HFF-Myc (cell line): ENCODE data around the gene L2HGDH.
"Not testable (repeated sequence)": the region's sequence is repeated elsewhere in the genome, so short reads cannot be mapped to it uniquely, and the experiment has no call there.

ENCODE experiments used
- DNase-seq: peaks from one replicate; pipeline ENCODE4 v3.0.0-alpha.2; 2011; ENCODE audit warnings: low read depth; ENCODE audit errors: extremely low read depth
- H3K4me3 ChIP-seq: replicated peaks from 2 replicates; pipeline ENCODE4 v1.5.1; 2011; ENCODE audit warnings: low read depth, mild to moderate bottlenecking, control low read depth, low read length
- CTCF ChIP-seq: IDR thresholded peaks from 2 replicates; pipeline ENCODE4 v1.5.1; 2012; ENCODE audit warnings: mild to moderate bottlenecking, low read depth, low read length, control low read depth; ENCODE audit errors: missing control alignments

L2HGDH gene

GRCh38 chr14:50318031-50318626 is 6.1 kb upstream of the L2HGDH start:
- no peak overlapping the region for H3K4me3 ChIP-seq
- no peak for DNase-seq
- peak; percentile 55 for TF ChIP-seq CTCF

GRCh38 chr14:50314098-50314497 is 2.1 kb upstream of the L2HGDH start:
- not testable (repeated sequence) for DNase-seq, H3K4me3 ChIP-seq

GRCh38 chr14:50312734-50313054 is 665 bp upstream of the L2HGDH start:
- peak overlapping the region; percentile 90 for H3K4me3 ChIP-seq
- no peak for DNase-seq
- no peak for TF ChIP-seq CTCF

GRCh38 chr14:50311337-50311971 is 575 bp downstream of the L2HGDH start:
- peak; percentile 32 for TF ChIP-seq CTCF
- no peak for DNase-seq
- H3K4me3 ChIP-seq = peak overlapping the region; percentile 90

- H3K4me3 ChIP-seq = no peak overlapping the region
- DNase-seq = no peak
- TF ChIP-seq CTCF = no peak
These were observed 1.6 kb downstream of the L2HGDH start for GRCh38 chr14:50310445-50310844.

GRCh38 chr14:50308363-50308915 is 3.6 kb downstream of the L2HGDH start:
- DNase-seq = no peak
- no peak overlapping the region for H3K4me3 ChIP-seq
- TF ChIP-seq CTCF = no peak

GRCh38 chr14:50303744-50304471 is 8.1 kb downstream of the L2HGDH start:
- DNase-seq = no peak
- TF ChIP-seq CTCF = no peak

More at GRCh38 chr14:50303744-50304471, 8.1 kb downstream of the L2HGDH start:
- no peak overlapping the region for H3K4me3 ChIP-seq
